Activated CD8-positive, alpha-beta memory T cell treated with anti-CD3 and anti-CD28 coated beads, Interleukin-2, amount 10 ng/mL, durations not matched to agents 7 days and 5 days (primary cell): ENCODE data around the gene NEK6. TPM values are rescaled to one million over a fixed set of nuclear protein-coding genes. Genes with fewer than 3 reads are reported as not detected.

Experiments used
- ATAC-seq: fragments of 150-1000 bp; cut with Tn5 transposase; one replicate; pipeline ENCODE4 v1.10.0; 2021; ENCODE audit warnings: moderate library complexity
- CTCF ChIA-PET: fragments of 350-600 bp; sonication (Branson Sonifier 250); formaldehyde crosslinking; loops from one replicate; lab custom pipeline; 2021; ENCODE audit warnings: antibody characterized with exemption; lab: Charles Lee
- DNase-seq: peaks from one replicate; pipeline ENCODE4 v3.0.0-alpha.2; 2020
- H3K27ac Mint-ChIP-seq: one replicate; pipeline ENCODE4 v1.8.0; 2021; ENCODE audit warnings: mild to moderate bottlenecking, mixed read lengths
- H3K27me3 Mint-ChIP-seq: one replicate; pipeline ENCODE4 v1.8.0; 2021; ENCODE audit warnings: mixed read lengths
- H3K36me3 Mint-ChIP-seq: one replicate; pipeline ENCODE4 v1.8.0; 2021; ENCODE audit warnings: mild to moderate bottlenecking, mixed read lengths
- H3K4me1 Mint-ChIP-seq: one replicate; pipeline ENCODE4 v1.8.0; 2021; ENCODE audit warnings: mixed read lengths
- H3K4me3 Mint-ChIP-seq: one replicate; pipeline ENCODE4 v1.8.0; 2021; ENCODE audit warnings: mild to moderate bottlenecking, moderate library complexity, mixed read lengths
- H3K9me3 Mint-ChIP-seq: one replicate; pipeline ENCODE4 v1.8.0; 2022; ENCODE audit warnings: low read depth, mixed read lengths
- total RNA-seq, 2 experiments: library from RNA; stranded (reverse); gene quantifications; one replicate each; pipeline ENCODE4 v1.2.3, GENCODE V29; 2021

The NEK6 gene
- 10 to 100 TPM in 1 of 2 experiments, 1 to 10 TPM in 1; 6.3 to 10.9 TPM for total RNA-seq

DNA sequence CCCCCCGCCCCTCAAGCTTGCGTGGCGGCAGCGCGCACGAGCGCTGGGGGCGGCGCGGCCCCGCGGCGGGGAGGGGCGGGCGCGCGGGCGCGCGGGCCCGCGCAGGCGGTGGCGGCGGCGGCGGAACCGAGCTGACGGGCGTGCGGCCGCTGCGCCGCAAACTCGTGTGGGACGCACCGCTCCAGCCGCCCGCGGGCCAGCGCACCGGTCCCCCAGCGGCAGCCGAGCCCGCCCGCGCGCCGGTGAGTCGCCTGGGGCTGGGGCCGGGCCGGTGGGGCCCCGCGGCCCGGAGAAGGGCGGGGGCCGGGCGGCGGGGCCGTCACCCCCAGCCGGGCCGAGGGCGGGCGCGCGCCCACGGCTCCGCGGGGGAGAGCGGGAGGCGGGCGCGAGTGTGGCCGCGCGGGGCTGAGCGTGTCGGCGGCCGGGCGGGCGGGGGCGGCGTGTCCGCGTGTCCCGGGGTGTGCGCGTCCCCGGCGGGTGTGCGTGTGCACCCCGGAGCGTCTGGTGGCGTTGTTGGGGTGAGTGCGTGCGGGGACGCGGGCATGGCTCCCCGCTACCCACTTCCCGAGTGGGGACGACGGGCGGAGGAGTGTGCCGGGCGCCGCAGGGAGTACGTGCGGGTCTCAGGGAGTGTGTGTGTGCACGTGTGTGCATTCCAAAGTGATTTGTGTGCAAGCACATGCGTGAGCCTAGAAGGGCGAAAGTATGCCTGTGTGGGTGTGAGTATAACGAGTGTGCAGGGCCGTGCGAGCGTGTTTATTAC lies at the start of gene NEK6:
Gene NEK6 (plus strand): TSS at position 106 of the 763 bp plus-strand sequence. CDS start 44,016 bp downstream, outside the sequence.
- H3K9me3 Mint-ChIP-seq, result no peaks in the 10 kb centered on the region

DNA sequence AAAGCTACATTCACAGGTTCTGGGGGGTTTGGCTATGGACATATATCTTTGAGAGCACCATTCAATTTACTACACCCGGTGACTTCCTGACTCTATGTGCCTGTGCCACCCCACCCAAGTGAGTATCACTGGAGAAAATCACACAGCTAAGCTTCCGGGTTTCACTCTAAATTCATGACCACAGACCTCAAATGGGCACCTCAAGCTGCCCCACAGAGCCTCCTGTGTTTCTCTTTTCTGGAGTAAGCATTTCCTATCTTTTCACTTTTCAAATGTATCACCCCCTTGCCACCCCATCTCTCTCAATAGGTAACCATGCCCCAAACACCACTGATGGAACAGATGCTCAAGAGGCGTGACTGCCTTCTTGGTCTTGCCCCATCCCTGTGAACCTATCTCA lies 49.2 kb upstream of the NEK6 start:
- Mint-ChIP-seq H3K36me3 (peaks cover 2% of the 10 kb centered on the region), H3K4me3 (peak overlapping the region; percentile 0), H3K27me3 (peaks cover 5% of the 10 kb centered on the region), H3K4me1 (peaks cover 55% of the 10 kb centered on the region), H3K27ac (peak overlapping the region; percentile 41), H3K9me3 (no peaks in the 10 kb centered on the region)
- DNase-seq (peak; percentile 71), ATAC-seq (peak; percentile 71)
- CTCF ChIA-PET, result no interaction called here

More for the DNA sequence above, at the start of gene NEK6:
- ATAC-seq (peak; percentile 38), DNase-seq (no peak)
- H3K4me1 Mint-ChIP-seq, result peaks cover 38% of the 10 kb centered on the region
- CTCF ChIA-PET, result interaction anchor here (1.4 kb wide), 1 partner anchor 55 kb away, joined by 4 read pairs; no protein-coding TSS in a partner anchor
- peaks cover 61% of the 10 kb centered on the region for H3K27me3 Mint-ChIP-seq
- H3K4me3 Mint-ChIP-seq, result peak within 1 kb of the TSS; percentile 86
- H3K36me3 Mint-ChIP-seq, result peaks cover 1% of the 10 kb centered on the region
- H3K27ac Mint-ChIP-seq, result peak within 1 kb of the TSS; percentile 71

- no peak overlapping the region for H3K4me3 Mint-ChIP-seq
- H3K4me1 Mint-ChIP-seq, result peaks cover 56% of the 10 kb centered on the region
- H3K27me3 Mint-ChIP-seq, result peaks cover 5% of the 10 kb centered on the region
- peaks cover 2% of the 10 kb centered on the region for H3K36me3 Mint-ChIP-seq
- DNase-seq (no peak), ATAC-seq (no peak)
- CTCF ChIA-PET, result no interaction called here
- H3K9me3 Mint-ChIP-seq, result no peaks in the 10 kb centered on the region
- no peak overlapping the region for H3K27ac Mint-ChIP-seq
These were observed 48.5 kb upstream of the NEK6 start for GRCh38 chr9:124209279-124209678.

DNA sequence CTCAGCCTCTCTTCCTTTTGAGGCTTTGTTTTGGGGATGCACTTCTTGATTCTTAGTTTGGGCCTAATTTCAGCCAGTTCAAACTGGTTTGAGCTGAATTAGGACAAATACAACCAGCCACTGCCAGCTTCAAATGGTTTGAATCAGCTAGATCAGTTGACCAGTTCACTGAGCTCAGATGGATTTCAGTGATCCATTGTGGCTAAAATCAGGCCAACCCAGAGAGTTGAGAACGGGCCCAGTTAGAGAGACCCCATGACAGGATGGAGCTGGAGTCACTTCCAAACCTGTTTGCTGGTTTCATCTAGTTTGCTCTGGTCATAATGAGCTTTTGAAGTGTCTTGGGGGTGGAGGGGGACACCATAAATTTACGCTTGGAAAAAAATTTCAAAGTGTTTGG lies 48.0 kb upstream of the NEK6 start:
- peaks cover 5% of the 10 kb centered on the region for H3K27me3 Mint-ChIP-seq
- no peaks in the 10 kb centered on the region for H3K9me3 Mint-ChIP-seq
- H3K27ac Mint-ChIP-seq, result no peak overlapping the region
- peaks cover 59% of the 10 kb centered on the region for H3K4me1 Mint-ChIP-seq
- DNase-seq (no peak), ATAC-seq (no peak)
- peaks cover 2% of the 10 kb centered on the region for H3K36me3 Mint-ChIP-seq
- CTCF ChIA-PET, result no interaction called here
- no peak overlapping the region for H3K4me3 Mint-ChIP-seq

DNA sequence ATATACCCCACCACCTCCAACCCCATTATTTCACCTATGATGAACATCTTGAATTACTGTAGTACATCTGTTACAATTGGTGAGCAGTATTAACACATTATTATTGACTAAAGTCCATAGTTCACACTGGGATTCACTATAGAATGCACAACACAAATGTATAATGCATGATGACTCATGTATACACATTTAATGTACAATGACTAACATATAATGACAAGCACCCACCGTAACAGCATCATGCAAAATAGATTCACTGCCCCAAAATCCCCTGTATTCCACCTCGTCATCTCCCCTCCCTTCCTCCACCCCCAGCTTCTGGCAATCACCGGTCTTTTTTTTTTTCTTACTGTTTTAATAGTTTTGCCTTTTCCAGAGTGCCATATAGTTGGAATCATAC lies 47.1 kb upstream of the NEK6 start:
- no peaks in the 10 kb centered on the region for H3K27me3 Mint-ChIP-seq
- no peak for DNase-seq
- H3K27ac Mint-ChIP-seq, result no peak overlapping the region
- ATAC-seq, result peak; percentile 34
- peaks cover 62% of the 10 kb centered on the region for H3K4me1 Mint-ChIP-seq
- H3K36me3 Mint-ChIP-seq, result no peaks in the 10 kb centered on the region
- H3K9me3 Mint-ChIP-seq, result no peaks in the 10 kb centered on the region
- H3K4me3 Mint-ChIP-seq, result no peak overlapping the region
- CTCF ChIA-PET, result no interaction called here

DNA sequence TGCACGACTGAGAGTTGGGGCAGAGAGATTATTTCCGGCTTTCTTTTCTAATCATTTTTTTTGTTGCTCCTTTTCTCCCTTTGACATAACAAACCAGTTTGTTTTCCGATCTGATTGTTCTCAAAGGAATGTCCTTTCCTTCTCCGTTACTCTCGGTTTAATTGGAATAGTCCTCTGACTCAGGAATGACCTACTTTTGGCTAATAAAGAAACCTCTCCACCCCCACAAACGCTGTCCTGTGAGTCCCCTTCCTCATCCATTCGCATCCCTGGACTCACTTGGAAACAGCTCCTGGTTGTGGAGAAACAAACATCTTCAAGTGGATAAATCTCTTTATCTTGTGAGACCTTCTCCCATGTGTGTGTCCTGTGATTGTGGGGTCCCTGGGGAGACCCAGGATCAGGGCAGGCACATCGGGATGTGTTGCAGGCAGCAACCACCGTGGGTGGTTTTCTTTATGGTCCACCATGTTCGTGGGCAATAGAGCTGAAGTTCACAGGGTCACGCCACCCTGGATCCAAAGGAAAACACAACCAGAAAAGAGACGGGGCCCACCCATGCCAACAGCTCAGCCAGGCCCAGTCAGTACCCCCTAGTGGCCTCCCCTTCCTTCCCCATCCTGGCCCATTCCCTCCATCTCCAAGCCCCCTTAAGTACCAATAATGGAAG lies 45.2 kb upstream of the NEK6 start:
- Mint-ChIP-seq H3K27ac (no peak overlapping the region), H3K4me1 (peaks cover 66% of the 10 kb centered on the region)
- CTCF ChIA-PET, result no interaction called here

DNA sequence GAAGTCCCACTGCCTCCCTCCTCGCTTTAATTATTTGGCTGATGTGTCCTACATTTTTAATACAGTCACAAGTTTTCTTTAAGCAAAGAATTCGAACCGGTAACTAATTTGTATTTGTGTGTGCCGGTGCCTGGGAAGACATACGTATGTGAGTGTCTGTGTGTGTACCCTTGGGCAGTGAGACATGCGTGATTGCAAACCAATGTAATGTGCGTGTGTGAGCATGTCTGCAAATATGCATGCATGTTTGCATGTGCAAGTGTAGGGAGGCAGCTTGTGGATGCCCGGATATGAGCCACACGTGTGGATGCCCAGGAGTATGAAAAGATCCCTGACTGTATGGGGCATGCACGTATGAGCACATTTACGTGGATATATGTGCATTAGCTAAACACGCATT lies 44.4 kb upstream of the NEK6 start:
- Mint-ChIP-seq H3K4me1 (peaks cover 67% of the 10 kb centered on the region), H3K27me3 (no peaks in the 10 kb centered on the region), H3K36me3 (no peaks in the 10 kb centered on the region), H3K9me3 (no peaks in the 10 kb centered on the region), H3K27ac (no peak overlapping the region), H3K4me3 (no peak overlapping the region)
- no peak for ATAC-seq
- peak; percentile 35 for DNase-seq
- CTCF ChIA-PET, result no interaction called here

More for the DNA sequence above, 45.2 kb upstream of the NEK6 start:
- ATAC-seq (no peak), DNase-seq (peak; percentile 31)
- no peaks in the 10 kb centered on the region for H3K27me3 Mint-ChIP-seq
- H3K4me3 Mint-ChIP-seq, result no peak overlapping the region
- H3K36me3 Mint-ChIP-seq, result no peaks in the 10 kb centered on the region
- no peaks in the 10 kb centered on the region for H3K9me3 Mint-ChIP-seq

GRCh38 chr9:124214116-124214515 lies 43.6 kb upstream of the NEK6 start:
- no peak overlapping the region for H3K4me3 Mint-ChIP-seq

GRCh38 chr9:124214596-124215367 lies 43.0 kb upstream of the NEK6 start:
- H3K27ac Mint-ChIP-seq, result peak overlapping the region; percentile 56
- no peaks in the 10 kb centered on the region for H3K9me3 Mint-ChIP-seq
- peaks cover 63% of the 10 kb centered on the region for H3K4me1 Mint-ChIP-seq
- no peak overlapping the region for H3K4me3 Mint-ChIP-seq
- CTCF ChIA-PET, result no interaction called here
- no peak for ATAC-seq
- no peaks in the 10 kb centered on the region for H3K36me3 Mint-ChIP-seq
- no peaks in the 10 kb centered on the region for H3K27me3 Mint-ChIP-seq
- peak; percentile 35 for DNase-seq

More at GRCh38 chr9:124214116-124214515, 43.6 kb upstream of the NEK6 start:
- Mint-ChIP-seq H3K9me3 (no peaks in the 10 kb centered on the region), H3K36me3 (no peaks in the 10 kb centered on the region), H3K4me1 (peaks cover 67% of the 10 kb centered on the region), H3K27ac (peak overlapping the region; percentile 56), H3K27me3 (no peaks in the 10 kb centered on the region)
- CTCF ChIA-PET, result no interaction called here
- ATAC-seq, result no peak
- peak; percentile 30 for DNase-seq

DNA sequence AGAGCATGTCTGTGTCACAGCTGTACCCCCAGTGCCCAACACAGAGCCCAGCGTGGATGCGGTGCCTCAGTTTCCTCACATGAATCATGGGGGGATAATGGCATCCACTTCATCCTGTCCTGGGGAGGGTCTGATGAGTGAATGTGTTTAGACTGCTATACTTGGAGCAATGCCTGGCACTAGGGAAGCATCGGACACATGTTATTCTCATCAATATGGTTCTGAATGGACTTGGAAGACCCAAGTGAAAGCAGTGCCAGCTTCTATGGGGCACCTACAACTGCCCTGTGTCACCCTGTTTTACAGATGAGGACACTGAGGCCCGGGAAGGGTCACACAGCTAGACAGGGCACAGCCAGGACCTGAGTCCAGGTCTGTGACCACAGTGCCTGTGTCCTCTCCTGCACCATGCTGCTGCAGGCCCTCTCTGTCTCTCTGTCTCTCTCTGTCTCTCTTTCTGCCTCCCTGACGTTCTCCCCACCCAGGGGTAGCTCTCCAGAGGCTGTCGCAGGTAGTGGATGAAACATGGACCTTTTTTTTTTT lies 42.3 kb upstream of the NEK6 start:
- DNase-seq, result peak; percentile 34
- CTCF ChIA-PET, result interaction anchor here (2.8 kb wide), 1 partner anchor 13 kb away, joined by 17 read pairs; no protein-coding TSS in a partner anchor
- peak overlapping the region; percentile 92 for H3K27ac Mint-ChIP-seq

DNA sequence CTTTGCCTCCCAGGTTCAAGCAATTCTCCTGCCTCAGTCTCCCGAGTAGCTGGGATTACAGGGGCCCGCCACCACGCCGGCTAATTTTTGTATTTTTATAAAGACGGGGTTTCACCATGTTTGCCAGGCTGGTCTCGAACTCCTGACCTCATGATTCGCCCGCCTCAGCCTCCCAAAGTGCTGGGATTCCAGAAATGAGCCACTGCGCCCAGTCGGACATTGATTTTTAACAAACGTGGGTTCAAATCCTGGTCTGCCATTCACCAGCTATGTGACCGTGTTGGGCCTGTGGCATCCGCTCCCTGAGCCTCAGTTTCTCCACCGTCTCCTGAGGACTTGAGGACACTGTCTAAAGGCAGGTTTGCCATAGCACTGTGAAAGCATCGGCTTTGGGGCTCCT lies 41.8 kb upstream of the NEK6 start:
- Mint-ChIP-seq H3K27ac (peak overlapping the region; percentile 92), H3K9me3 (no peaks in the 10 kb centered on the region), H3K27me3 (peaks cover 8% of the 10 kb centered on the region), H3K36me3 (no peaks in the 10 kb centered on the region), H3K4me3 (no peak overlapping the region), H3K4me1 (peaks cover 59% of the 10 kb centered on the region)
- ATAC-seq, result no peak
- DNase-seq, result peak; percentile 41
- CTCF ChIA-PET, result interaction anchor here (0.6 to 2.8 kb wide), 5 partner anchors 10 to 1558 kb away, joined by 3 to 17 read pairs (median 5); no protein-coding TSS in a partner anchor

More for the DNA sequence above, 42.3 kb upstream of the NEK6 start:
- no peak for ATAC-seq
- peaks cover 4% of the 10 kb centered on the region for H3K27me3 Mint-ChIP-seq
- H3K9me3 Mint-ChIP-seq, result no peaks in the 10 kb centered on the region
- H3K4me3 Mint-ChIP-seq, result no peak overlapping the region
- peaks cover 62% of the 10 kb centered on the region for H3K4me1 Mint-ChIP-seq
- no peaks in the 10 kb centered on the region for H3K36me3 Mint-ChIP-seq

GRCh38 chr9:124216474-124217176 lies 41.1 kb upstream of the NEK6 start:
- peak overlapping the region; percentile 92 for H3K27ac Mint-ChIP-seq
- H3K4me3 Mint-ChIP-seq, result peak overlapping the region; percentile 49
- H3K4me1 Mint-ChIP-seq, result peaks cover 55% of the 10 kb centered on the region
- peak; percentile 70 for ATAC-seq
- no peaks in the 10 kb centered on the region for H3K36me3 Mint-ChIP-seq
- peak; percentile 87 for DNase-seq
- no peaks in the 10 kb centered on the region for H3K9me3 Mint-ChIP-seq
- CTCF ChIA-PET, result interaction anchor here (0.6 to 2.8 kb wide), 8 partner anchors 10 to 1558 kb away, joined by 3 to 17 read pairs (median 4); no protein-coding TSS in a partner anchor
- peaks cover 12% of the 10 kb centered on the region for H3K27me3 Mint-ChIP-seq
